A549 (cell line): ENCODE results near the gene COL28A1.

ENCODE experiments used
- BHLHE40 ChIP-seq: IDR thresholded peaks from 2 replicates; pipeline ENCODE4 v1.6.1; 2012; ENCODE audit warnings: low read depth, low read length, inconsistent platforms
- CEBPB ChIP-seq, 2 experiments: fragments of >200 bp in 1 of 2; sonication (Bioruptor Twin) in 1 of 2; formaldehyde crosslinking in 1 of 2; IDR thresholded peaks; 2 replicates each; pipeline ENCODE4 v1.6.1; 2012 to 2016
- CHD2 ChIP-seq: fragments of 150-350 bp; IDR thresholded peaks from 2 replicates; pipeline ENCODE4 v1.6.1; 2014; ENCODE audit warnings: low read length; ENCODE audit not compliant: partially characterized antibody
- CTCF ChIP-seq: fragments of >200 bp; sonication (Bioruptor Twin); formaldehyde crosslinking; IDR thresholded peaks from 3 replicates; pipeline ENCODE4 v1.5.1; 2016
- EP300 ChIP-seq, 2 experiments: fragments of >200 bp; sonication (Bioruptor Twin); formaldehyde crosslinking; IDR thresholded peaks; 2 replicates in 1 of 2; 3 replicates in 1 of 2; pipeline ENCODE4 v1.6.1; 2016 to 2017
- HOXA7 ChIP-seq: fragments of 250-450 bp; sonication (Bioruptor Pico); IDR thresholded peaks from 2 replicates; pipeline ENCODE4 v1.5.0; 2020; ENCODE audit warnings: mild to moderate bottlenecking, moderate library complexity
- MAFK ChIP-seq: fragments of 450-650 bp; IDR thresholded peaks from 2 replicates; pipeline ENCODE4 v1.6.1; 2014; ENCODE audit not compliant: partially characterized antibody
- MAZ ChIP-seq: fragments of 150-350 bp; IDR thresholded peaks from 2 replicates; pipeline ENCODE4 v1.6.1; 2014; ENCODE audit warnings: antibody characterized with exemption, low read depth, low read length, borderline replicate concordance
- PBX3 ChIP-seq: IDR thresholded peaks from 2 replicates; pipeline ENCODE4 v1.6.1; 2012
- RCOR1 ChIP-seq: fragments of 150-350 bp; IDR thresholded peaks from 2 replicates; pipeline ENCODE4 v1.6.1; 2014; ENCODE audit warnings: antibody characterized with exemption, low read length, low read depth
- REST ChIP-seq: fragments of 200-600 bp; sonication (generic); IDR thresholded peaks from 2 replicates; pipeline ENCODE4 v1.6.1; 2016; ENCODE audit warnings: antibody characterized with exemption, mild to moderate bottlenecking, moderate library complexity

GRCh38 chr7:7446616-7447015 lies 89.1 kb downstream of the COL28A1 start:
- no peak for TF ChIP-seq CTCF
- TF ChIP-seq MAFK, result no peak
- no peak for TF ChIP-seq MAZ
- TF ChIP-seq REST, result no peak
- no peak for TF ChIP-seq BHLHE40
- TF ChIP-seq HOXA7 (CRISPR knock-in tag), result no peak
- TF ChIP-seq PBX3, result no peak
- TF ChIP-seq RCOR1, result no peak
- TF ChIP-seq EP300 (IDR thresholded peaks at IDR 0.05), result no peak
- no peak for TF ChIP-seq CEBPB (IDR thresholded peaks at IDR 0.05)
- TF ChIP-seq CHD2, result no peak
